Sigmoid colon (tissue), 4 donors: ENCODE results near the gene TTC19.

Experiments used
- EP300 ChIP-seq, 4 donors: sonication (generic); formaldehyde crosslinking; IDR thresholded peaks; one replicate each; pipeline ENCODE4 v1.6.1; 2017; ENCODE audit warnings: antibody characterized with exemption in 4 of 4
- TF ChIP-seq, protein P1 (sequence below), 4 experiments: fragments of 450-650 bp in 3 of 4; fragments of 200-600 bp in 1 of 4; IDR thresholded peaks; one replicate each; pipeline ENCODE4 v1.5.1; 2016 to 2019; ENCODE audit warnings: antibody characterized with exemption in 4 of 4, mild to moderate bottlenecking in 3 of 4, moderate library complexity in 2 of 4

DNA sequence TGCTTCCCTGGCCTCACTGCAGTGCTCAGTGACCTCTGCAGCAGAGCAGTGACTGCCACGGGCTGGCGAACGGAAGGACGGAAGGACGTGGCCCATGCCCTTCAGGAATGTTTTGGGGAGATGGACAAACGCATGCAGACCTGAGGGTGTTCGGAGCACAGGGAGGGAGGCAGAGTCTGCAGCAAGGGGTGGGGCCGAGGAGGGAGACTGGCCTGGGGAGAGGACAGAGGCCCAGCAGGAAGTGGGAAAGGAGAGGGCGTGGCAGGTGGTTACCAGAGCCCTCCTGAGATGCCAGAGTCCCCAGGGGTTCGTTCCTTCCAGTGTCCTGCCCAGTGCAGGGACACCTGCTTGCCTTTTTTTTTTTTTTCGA, 32.8 kb upstream of the TTC19 start:
- TF ChIP-seq, protein P1, sequence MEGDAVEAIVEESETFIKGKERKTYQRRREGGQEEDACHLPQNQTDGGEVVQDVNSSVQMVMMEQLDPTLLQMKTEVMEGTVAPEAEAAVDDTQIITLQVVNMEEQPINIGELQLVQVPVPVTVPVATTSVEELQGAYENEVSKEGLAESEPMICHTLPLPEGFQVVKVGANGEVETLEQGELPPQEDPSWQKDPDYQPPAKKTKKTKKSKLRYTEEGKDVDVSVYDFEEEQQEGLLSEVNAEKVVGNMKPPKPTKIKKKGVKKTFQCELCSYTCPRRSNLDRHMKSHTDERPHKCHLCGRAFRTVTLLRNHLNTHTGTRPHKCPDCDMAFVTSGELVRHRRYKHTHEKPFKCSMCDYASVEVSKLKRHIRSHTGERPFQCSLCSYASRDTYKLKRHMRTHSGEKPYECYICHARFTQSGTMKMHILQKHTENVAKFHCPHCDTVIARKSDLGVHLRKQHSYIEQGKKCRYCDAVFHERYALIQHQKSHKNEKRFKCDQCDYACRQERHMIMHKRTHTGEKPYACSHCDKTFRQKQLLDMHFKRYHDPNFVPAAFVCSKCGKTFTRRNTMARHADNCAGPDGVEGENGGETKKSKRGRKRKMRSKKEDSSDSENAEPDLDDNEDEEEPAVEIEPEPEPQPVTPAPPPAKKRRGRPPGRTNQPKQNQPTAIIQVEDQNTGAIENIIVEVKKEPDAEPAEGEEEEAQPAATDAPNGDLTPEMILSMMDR (IDR thresholded peaks at IDR 0.05), result no peak
- TF ChIP-seq EP300 (IDR thresholded peaks at IDR 0.05), result no peak
